Spleen (tissue), 7 donors: Measurements from ENCODE around the gene TLR9.

Experiments
- POLR2A ChIP-seq, 3 donors: fragments of 450-650 bp; IDR thresholded peaks; one replicate each; pipeline ENCODE4 v1.5.1; 2017; ENCODE audit warnings: antibody characterized with exemption in 3 of 3, mild to moderate bottlenecking in 1 of 3
- POLR2AphosphoS5 ChIP-seq, 3 donors: sonication (generic); formaldehyde crosslinking; IDR thresholded peaks; one replicate each; pipeline ENCODE4 v1.5.1; 2017; ENCODE audit warnings: antibody characterized with exemption in 3 of 3
- TF ChIP-seq, protein P1 (sequence below), 11 experiments: fragments of 200-600 bp in 7 of 11; fragments of 450-650 bp in 4 of 11; sonication (generic) in 4 of 11; IDR thresholded peaks in 8 of 11; conservative IDR thresholded peaks in 3 of 11; 1 replicate in 7 of 11; 2 replicates in 4 of 11; pipeline versions ENCODE4 v1.4.0 to v1.8.0; 2016 to 2021; ENCODE audit warnings: antibody characterized with exemption in 11 of 11, inconsistent platforms in 4 of 11, mild to moderate bottlenecking in 1 of 11
- donor health status: DM: no; HTN: no; CAD: no; lungs with moderate emphysema.
- donor health status: DM: no; HTN: no; CAD: no.
- donor health status: DM: no; HTN: no; CAD: no.

- TF ChIP-seq, protein P1, sequence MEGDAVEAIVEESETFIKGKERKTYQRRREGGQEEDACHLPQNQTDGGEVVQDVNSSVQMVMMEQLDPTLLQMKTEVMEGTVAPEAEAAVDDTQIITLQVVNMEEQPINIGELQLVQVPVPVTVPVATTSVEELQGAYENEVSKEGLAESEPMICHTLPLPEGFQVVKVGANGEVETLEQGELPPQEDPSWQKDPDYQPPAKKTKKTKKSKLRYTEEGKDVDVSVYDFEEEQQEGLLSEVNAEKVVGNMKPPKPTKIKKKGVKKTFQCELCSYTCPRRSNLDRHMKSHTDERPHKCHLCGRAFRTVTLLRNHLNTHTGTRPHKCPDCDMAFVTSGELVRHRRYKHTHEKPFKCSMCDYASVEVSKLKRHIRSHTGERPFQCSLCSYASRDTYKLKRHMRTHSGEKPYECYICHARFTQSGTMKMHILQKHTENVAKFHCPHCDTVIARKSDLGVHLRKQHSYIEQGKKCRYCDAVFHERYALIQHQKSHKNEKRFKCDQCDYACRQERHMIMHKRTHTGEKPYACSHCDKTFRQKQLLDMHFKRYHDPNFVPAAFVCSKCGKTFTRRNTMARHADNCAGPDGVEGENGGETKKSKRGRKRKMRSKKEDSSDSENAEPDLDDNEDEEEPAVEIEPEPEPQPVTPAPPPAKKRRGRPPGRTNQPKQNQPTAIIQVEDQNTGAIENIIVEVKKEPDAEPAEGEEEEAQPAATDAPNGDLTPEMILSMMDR (IDR thresholded peaks at IDR 0.05 in 8 of 11, conservative IDR thresholded peaks at IDR 0.05 in 3 of 11) = no peak
- TF ChIP-seq POLR2A (IDR thresholded peaks at IDR 0.05) (no peak), POLR2AphosphoS5 (IDR thresholded peaks at IDR 0.05) (no peak)
These were observed 10.1 kb downstream of the TLR9 start for GRCh38 chr3:52215351-52215750.
